NCI-H1694 treated with DMSO at 0.1 percent for 48 hours (cell line): ENCODE results near the gene SH2D3C.
"Not testable (repeated sequence)": the region's sequence is repeated elsewhere in the genome, so short reads cannot be mapped to it uniquely, and the experiment has no call there.

Experiments used
- DNase-seq: peaks from one replicate; lab custom pipeline; 2025; lab: John Stamatoyannopoulos, UW

The SH2D3C gene

DNA sequence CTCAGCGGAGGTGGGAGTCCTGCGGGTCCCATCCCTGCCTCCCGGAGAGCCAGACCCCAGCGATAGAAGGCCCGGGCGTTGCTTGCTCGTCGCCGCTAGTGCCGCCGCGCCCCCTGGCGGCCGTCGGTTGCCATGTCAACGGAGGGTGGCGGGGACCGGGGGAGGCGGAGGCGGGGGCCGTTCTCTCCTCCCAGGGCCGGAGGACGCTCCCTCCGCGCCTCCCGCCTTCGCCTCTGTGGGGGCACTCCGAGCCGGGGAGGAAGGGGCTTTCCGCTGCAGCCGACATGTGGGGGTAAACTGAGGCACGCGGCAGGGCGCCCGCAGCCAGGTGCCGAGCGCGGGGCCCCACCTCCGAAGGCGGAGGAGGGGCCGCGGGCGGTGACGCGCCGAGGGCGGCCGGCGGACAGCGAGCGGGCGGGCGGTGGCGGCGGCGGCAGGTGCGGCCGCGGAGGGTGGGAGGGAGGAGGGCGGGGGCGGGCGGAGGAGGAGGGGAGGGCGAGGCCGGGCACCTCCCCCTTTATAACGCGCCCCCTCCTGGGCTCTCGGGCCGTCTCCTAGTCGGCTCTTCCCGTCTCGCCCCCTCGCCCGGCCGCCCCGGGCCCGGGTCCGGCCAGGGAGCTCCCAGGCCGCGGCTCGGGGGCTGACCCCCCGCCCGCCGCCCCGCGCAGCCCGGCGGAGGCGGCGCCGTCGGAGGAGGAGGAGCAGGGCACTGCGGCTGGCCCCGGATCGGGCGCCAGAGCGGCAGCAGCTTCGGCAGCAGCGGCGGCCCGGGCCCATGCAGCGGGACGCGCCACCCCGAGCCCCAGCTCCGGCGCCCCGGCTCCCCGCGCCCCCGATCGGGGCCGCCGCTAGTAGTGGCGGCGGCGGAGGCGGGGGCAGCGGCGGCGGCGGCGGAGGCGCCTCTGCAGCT, 6.8 kb upstream of the SH2D3C start:
- DNase-seq, result peak; percentile 54

DNA sequence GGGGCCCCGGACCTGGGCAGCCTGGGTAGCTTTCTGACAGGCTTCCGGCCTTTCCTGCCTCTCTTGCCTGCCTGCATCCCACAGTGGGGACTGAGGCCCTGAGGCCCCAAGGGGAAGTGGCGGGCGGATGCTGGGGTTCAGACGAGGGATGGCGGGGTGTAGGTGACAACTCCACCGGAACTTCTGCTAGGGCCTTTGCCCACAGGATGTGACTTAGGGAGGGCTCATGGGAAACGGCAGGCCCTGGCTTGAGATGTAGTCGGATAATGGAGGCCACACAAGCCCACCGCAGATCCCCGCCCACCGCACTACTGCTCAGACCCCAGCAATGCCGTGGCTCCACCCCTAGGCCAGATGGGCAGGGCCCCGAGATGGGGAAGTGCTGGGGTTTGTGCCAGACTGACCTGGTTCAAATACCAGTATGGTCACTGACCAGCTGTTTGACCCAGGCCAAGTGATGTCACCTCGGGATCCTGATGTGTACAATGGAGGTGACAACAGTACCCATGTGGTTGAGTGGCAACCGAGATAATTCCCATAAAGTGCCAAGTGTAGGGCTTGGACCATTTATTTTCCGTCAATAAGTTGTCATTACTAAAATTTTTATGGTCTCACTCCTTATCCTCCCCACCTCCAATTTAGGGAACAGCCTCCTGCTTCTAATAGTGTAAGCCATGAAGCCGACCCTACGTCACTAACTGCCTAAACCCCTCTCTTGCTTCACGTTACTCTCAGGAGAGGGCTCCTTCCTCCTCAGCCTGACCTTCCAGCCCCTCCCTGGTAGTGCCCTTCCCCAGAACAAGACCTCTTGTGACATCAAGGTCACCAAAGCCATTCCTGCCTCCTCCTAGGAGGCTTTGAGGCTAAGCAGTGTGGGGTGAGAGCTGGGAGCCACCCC, 4.9 kb upstream of the SH2D3C start:
- no peak for DNase-seq

DNA sequence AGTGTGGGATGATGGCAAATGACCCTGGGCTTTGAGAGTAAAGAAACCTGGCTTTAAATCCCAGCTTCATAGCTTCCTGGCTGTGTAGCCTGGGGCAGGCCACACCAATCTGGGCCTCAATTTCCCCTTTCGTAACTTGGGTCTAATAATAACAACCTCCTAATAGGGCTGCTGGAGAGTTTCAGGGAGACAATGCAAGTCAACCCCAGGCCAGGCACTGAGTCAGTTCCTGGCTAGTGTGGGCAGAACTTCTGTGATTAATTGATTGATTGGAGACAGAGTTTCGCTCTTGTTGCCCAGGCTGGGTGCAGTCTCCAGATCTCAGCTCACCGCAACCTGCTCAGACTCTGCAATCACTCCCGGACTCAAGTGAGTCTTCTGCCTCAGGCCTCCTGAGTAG, 3.3 kb upstream of the SH2D3C start:
- DNase-seq, result no peak

GRCh38 chr9:127780909-127781308, 2.4 kb upstream of the SH2D3C start:
- not testable (repeated sequence) for DNase-seq

DNA sequence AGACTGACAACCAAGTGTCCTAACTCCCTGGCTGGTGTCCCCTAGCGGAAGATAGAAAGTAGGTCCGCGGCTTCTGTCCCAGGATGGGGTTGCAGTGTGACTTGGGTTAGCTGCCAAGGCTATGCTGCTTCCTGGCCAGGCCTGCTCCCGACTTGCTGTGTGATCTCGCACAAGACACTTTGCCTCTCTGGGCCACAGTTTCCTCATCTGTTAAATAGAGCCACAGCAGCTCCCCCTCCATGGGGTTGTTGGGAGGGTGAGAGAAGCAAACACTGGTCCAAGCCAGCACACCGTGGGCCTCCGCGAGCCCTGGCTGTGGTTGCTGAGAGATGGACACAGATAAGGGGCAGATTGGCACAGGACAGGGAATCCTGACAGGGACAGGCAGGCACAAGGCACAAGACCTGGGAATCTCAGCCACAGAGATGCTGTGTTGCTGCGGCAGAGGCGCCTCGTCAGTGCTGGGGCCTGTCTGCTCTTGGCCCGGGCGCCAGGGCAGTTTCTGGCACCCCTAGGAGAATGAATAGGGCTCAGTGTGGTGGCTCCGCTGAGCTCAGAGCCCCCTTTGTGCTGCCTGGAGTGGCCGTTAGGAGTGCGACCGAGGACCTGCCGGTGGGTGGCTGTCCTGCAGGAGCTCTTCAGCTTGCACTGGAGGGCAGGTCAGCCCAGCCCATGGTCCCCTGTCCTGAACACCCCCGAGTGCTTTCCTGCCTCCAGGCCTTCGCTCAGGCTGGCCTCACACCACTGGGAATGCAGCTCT, 1.8 kb upstream of the SH2D3C start:
- no peak for DNase-seq

DNA sequence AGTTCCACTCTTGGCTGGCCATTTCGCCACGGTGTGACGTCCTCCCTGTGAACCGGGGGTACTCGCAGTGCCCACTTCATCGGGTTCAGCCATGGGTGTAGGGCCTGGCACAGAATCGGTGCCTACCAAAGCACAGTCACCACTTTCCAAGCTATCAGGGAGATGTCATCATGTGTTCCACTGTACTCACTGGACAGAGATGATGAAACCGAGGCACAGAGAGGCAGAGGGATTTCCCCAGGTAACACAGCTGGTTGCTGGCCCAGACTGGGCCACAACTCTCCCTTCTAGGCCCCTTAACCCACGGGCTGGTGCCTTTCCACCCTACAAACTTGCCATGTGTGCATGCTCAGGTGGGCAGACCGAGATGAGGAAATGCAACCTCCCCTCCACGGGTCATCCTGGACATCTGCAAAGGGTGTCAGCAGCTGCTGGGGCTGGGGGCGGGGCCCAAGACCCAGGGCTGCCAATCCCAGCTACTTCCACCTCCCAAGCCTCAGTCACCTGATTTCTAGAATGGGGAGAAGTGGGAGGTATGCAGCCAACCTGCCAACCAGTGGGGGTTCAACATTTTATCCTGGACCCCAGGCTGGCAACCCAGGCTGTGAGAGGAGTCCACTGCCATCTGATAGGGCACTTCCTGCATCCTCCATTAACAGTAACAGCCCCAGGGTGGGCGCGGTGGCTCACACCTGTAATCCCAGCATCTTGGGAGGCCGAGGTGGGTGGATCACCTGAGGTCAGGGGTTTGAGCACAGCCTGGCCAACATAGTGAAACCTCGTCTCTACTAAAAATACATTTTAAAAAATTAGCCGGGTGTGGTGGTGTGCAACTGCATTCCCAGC, 893 bp upstream of the SH2D3C start:
- DNase-seq, result no peak

DNA sequence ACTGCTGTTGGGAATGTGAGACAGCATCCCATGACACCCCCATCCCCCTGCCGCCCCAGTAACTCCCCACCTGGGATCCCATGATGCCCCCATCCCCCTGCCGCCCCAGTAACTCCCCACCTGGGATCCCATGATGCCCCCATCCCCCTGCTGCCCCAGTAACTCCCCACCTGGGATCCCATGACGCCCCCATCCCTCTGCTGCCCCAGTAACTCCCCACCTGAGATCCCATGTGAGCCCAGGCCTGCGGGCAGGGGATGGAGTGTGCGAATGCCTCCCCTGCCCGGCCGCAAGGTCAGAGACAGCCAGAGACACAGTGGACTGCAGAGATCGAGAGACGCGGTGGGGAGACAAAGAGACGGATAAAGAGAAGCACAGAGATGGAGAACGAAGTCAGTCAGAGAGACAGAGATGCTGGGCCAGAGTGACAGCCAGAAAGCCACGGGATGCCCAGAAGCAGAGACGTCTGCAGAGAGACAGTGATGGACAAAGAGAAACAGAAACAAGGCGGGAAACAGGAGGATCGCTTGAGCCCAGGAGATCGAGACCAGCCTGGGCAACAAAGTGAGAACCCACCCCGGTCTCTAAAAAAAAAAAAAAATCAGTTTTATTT, 992 bp downstream of the SH2D3C start:
- DNase-seq, result no peak

- no peak for DNase-seq
These were observed 1.6 kb downstream of the SH2D3C start for GRCh38 chr9:127776924-127777289.

- no peak for DNase-seq
These were observed 2.1 kb downstream of the SH2D3C start for GRCh38 chr9:127776195-127776923.

DNA sequence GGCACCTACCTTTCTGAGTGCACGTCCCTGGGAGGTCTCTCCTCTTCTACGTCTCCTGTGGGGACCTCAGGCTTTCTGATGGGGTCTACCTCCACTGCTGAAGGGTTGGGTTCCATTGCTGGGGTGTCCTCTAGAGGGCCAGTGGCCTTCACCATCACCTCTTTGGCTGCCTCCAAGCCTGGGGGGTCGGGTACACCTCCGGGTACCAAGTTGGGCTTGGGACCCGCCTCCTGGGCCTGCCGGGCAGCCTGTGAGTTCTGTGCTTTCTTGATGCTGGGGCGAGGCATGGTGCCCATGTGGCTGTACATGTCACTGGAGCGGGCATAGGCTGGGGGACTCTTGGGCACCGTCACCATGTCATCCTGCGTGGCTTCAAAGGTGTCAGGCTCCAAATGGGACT, 4.5 kb downstream of the SH2D3C start:
- no peak for DNase-seq

GRCh38 chr9:127773272-127773671, 5.2 kb downstream of the SH2D3C start:
- DNase-seq, result no peak

DNA sequence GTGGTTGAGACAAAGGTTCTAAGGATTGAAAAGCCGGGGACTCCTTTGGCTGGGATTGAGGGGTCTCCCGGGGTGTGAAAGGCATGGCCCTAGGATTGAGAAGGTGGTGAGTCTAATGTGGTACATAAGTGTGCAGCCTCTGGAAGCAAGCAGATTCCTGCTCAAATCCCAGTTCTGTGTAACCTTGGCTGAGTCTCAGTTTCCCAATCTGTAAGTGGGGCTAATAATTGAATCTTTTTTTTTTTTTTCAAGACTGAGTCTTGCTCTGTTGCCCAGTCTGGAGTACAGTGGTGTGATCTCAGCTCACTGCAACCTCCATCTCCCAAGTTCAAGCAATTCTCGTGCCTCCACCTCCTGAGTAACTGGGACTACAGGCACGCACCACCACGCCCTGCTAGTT, 5.9 kb downstream of the SH2D3C start:
- no peak for DNase-seq

DNA sequence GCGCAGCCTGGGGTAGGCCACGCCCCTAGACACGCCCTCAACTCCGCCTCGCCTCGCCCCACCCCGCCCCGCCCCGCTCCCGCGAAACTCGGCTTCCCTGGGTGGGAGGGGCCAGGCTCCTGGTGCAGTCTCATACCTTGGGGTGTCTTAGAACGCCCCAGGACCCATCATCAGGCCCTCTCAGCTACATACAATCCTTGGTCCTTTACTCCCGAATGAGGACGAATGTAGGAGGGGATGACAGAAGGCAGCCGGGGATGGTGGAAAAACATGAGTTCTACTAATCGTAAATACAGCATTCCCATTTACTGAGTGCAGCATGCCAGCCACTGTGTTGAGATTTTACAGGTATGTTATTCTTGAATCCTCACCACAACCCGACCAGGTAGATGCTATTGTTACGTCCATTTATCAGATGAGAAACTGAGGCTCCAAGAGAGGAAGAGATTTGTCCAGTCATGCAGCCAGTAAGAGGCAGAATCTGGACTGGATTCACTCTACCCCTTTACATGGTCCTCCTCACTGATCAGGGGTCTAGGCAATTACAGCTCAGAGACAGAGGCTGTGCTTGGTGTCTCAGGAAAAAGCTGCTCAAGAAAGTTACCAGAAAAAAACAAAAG, 6.8 kb downstream of the SH2D3C start:
- no peak for DNase-seq

DNA sequence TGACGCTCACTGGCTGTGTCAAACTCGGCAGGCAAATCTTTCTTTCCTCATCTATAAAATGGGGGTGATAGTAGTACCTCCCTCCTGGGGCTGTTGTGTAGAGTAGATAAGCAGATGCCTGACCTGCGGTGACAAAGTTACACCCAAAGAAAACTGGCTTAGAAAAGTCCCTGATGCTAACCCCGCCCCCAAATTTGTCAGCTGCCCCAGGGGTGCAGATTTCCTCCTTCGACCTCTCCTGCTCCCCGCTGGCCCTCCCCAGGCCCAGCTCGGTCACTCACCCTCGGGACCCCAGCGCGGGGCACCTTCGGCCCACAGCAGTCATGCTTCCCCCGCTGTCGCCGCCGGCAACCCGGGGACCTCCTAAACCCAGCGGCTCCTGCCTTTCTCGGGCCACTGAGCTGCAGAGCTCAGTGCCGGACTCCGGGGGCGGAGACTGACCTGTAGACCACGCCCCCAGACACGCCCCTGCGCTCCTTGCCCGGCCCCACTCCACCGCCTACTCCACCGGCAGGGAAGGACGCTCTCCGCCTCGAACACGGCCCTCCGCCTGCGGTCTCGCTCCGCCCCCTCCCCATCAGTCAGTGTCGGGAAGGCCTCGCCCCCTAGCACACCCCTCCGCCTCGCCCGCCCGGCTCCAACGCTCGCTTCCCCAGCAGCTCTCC, 7.4 kb downstream of the SH2D3C start:
- DNase-seq, result peak; percentile 80

GRCh38 chr9:127770583-127770904, 7.9 kb downstream of the SH2D3C start:
- DNase-seq, result no peak

DNA sequence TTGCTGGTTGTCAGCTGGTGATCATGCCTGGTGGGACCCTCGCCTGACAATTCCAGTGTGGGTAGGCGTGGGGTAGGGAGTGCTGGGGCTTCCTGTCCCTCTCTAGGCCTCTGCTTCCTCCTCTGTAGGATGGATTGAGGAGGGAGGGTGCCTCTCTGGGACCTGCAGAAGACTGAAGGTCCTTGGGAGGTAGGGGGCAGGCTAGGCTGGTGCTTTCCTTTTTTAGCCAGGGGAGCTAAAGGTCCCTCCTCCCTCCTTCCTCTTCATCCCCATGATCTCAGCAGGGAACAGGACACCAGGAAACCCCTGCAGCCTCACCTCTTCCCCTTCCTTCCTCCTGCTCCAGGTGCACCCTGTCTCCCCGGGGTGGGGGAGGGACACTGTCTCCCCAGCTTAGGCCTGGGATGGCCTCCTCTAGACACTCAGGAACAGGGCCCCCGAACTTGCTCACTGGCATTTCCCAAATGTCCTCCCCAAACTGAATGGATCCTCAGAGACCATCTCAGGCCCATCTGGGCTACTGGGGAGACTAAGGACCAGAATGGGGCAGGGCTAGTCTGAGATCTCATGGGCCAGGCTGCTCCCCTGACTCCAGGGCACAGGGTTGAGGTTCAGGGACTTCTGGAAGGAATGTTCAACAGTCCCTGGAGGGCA, 8.4 kb downstream of the SH2D3C start:
- DNase-seq, result no peak

GRCh38 chr9:127769101-127769500, 9.4 kb downstream of the SH2D3C start:
- no peak for DNase-seq

GRCh38 chr9:127768698-127769097, 9.8 kb downstream of the SH2D3C start:
- DNase-seq, result no peak

DNA sequence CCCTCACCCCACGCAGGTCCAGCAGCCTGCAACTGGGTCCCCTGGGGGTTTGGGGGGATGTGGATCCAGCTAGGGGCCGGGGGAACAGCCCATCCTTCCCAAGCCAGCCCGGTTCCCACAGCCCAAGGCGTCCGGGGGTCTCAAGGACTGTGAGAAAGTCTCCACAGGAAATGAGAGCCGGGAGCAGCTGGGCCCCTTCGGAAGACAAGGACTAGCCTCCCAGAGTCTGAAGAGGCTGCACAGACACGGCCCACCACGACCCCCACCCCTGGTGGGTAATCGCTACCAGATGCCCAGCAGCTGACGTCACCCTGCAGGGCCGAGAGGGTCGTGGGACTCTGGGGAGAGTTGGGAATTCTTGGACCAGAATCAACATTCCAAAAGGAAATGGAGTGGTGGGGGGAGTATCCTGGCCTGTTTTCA, 10.5 kb downstream of the SH2D3C start:
- DNase-seq, result no peak
